Calu3 (cell line): ENCODE data around the gene ARL11. TPM values are rescaled to one million over a fixed set of nuclear protein-coding genes. Genes with fewer than 3 reads are reported as not detected.

Experiments
- BruUV-seq: library from RNA; stranded (reverse); fragments of 400-500 nt; replicated peaks from 2 replicates; lab custom pipeline; 2021; lab: Mats Ljungman, UMichigan
- CTCF ChIA-PET: fragments of 300-600 bp; sonication (Branson Sonifier 250); formaldehyde crosslinking; loops from one replicate; lab custom pipeline; 2022; ENCODE audit warnings: antibody characterized with exemption; lab: Charles Lee
- DNase-seq: peaks from one replicate; pipeline ENCODE4 v3.0.0; 2022
- H3K27ac Mint-ChIP-seq: one replicate; pipeline ENCODE4 v1.8.0; 2022; ENCODE audit warnings: mixed read lengths; ENCODE audit not compliant: unreplicated experiment
- H3K27me3 Mint-ChIP-seq: one replicate; pipeline ENCODE4 v1.8.0; 2022; ENCODE audit warnings: mixed read lengths; ENCODE audit not compliant: unreplicated experiment
- H3K36me3 Mint-ChIP-seq: one replicate; pipeline ENCODE4 v1.8.0; 2022; ENCODE audit warnings: mild to moderate bottlenecking, moderate library complexity, mixed read lengths; ENCODE audit not compliant: insufficient read depth, unreplicated experiment
- H3K4me1 Mint-ChIP-seq: one replicate; pipeline ENCODE4 v1.8.0; 2022; ENCODE audit warnings: mild to moderate bottlenecking, low read depth, mixed read lengths; ENCODE audit not compliant: unreplicated experiment
- H3K4me3 Mint-ChIP-seq: one replicate; pipeline ENCODE4 v1.8.0; 2022; ENCODE audit warnings: mild to moderate bottlenecking, low read depth, moderate library complexity, mixed read lengths; ENCODE audit not compliant: unreplicated experiment
- H3K9me3 Mint-ChIP-seq: one replicate; pipeline ENCODE4 v1.8.0; 2022; ENCODE audit warnings: low read depth, mixed read lengths; ENCODE audit not compliant: unreplicated experiment
- CTCF ChIP-seq: fragments of 200-600 bp; IDR thresholded peaks from one replicate; pipeline ENCODE4 v1.8.0; 2022; ENCODE audit warnings: antibody characterized with exemption; ENCODE audit not compliant: unreplicated experiment
- intact Hi-C: fragments of 100-400 bp; cut with micrococcal nuclease; formaldehyde crosslinking; loops from one replicate; pipeline ENCODE4 v1.10.0; 2022; ENCODE audit not compliant: unreplicated experiment
- total RNA-seq: library from RNA; stranded (reverse); gene quantifications from 2 replicates; pipeline ENCODE4 v1.2.3, GENCODE V29; 2022

The ARL11 gene
- total RNA-seq, 1 experiment from 2014 or later = not detected

GRCh38 chr13:49629947-49630346 lies 1.6 kb downstream of the ARL11 start:
- CTCF ChIA-PET = no interaction called here
- H3K4me1 Mint-ChIP-seq = no peaks in the 10 kb centered on the region
- no peaks in the 10 kb centered on the region for H3K27me3 Mint-ChIP-seq

DNA sequence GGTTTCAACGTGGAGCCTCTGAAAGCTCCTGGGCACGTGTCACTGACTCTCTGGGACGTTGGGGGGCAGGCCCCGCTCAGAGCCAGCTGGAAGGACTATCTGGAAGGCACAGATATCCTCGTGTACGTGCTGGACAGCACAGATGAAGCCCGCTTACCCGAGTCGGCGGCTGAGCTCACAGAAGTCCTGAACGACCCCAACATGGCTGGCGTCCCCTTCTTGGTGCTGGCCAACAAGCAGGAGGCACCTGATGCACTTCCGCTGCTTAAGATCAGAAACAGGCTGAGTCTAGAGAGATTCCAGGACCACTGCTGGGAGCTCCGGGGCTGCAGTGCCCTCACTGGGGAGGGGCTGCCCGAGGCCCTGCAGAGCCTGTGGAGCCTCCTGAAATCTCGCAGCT lies 2.3 kb downstream of the ARL11 start:
- Mint-ChIP-seq H3K9me3 (no peaks in the 10 kb centered on the region), H3K36me3 (no peaks in the 10 kb centered on the region), H3K4me3 (no peak overlapping the region), H3K27me3 (no peaks in the 10 kb centered on the region), H3K4me1 (no peaks in the 10 kb centered on the region), H3K27ac (no peak overlapping the region)
- CTCF ChIA-PET = no interaction called here
- no TSS peak for BruUV-seq
- no peak for TF ChIP-seq CTCF
- intact Hi-C loops = no loop called here
- no peak for DNase-seq

More at GRCh38 chr13:49629947-49630346, 1.6 kb downstream of the ARL11 start:
- no TSS peak for BruUV-seq
- Mint-ChIP-seq H3K4me3 (no peak overlapping the region), H3K9me3 (no peaks in the 10 kb centered on the region), H3K36me3 (no peaks in the 10 kb centered on the region), H3K27ac (no peak overlapping the region)
- intact Hi-C loops = no loop called here
- TF ChIP-seq CTCF = no peak
- no peak for DNase-seq

DNA sequence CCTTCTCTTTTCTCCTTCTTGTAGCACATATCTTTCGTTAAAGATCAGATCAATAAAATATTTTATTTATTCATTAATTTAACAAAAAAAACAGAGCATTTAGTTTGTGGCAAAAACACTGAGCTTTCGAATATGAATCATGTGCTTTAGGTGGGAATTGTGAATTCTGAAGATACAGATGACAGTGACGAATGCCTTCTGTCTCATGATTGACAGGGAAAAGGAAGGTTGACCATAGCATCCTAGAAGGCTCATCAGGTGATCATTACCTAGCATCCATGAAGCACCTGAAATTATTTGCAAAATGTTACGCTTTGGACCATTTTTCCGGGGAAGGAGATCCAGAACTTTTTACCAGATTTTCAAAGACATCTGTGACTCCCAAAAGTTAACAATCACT lies 3.8 kb downstream of the ARL11 start:
- no peaks in the 10 kb centered on the region for H3K9me3 Mint-ChIP-seq
- H3K27me3 Mint-ChIP-seq = no peaks in the 10 kb centered on the region
- no peak for DNase-seq
- H3K4me3 Mint-ChIP-seq = no peak overlapping the region
- no peak overlapping the region for H3K27ac Mint-ChIP-seq
- intact Hi-C loops = no loop called here
- H3K4me1 Mint-ChIP-seq = no peaks in the 10 kb centered on the region
- no peak for TF ChIP-seq CTCF
- CTCF ChIA-PET = no interaction called here
- H3K36me3 Mint-ChIP-seq = no peaks in the 10 kb centered on the region
- BruUV-seq = no TSS peak

DNA sequence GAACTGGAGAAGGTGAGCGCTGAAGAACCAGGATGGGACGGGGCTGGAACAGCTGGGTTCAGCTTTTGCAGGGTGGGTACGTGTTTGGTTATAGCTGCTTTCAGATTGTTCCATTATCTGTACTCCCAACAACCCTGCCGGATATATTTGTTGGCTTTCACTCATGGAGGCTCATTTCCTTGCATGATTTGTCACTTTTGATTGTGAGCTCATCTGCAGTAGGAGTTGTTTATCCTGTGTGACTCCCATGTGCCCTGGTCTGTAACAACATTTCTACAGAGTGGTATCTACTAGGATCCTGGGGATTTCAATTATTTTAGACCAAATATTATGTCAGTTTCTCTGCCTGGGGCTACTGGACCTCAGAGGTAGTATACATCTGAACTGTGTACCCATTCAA lies 5.4 kb downstream of the ARL11 start:
- no peak for DNase-seq
- BruUV-seq = no TSS peak
- Mint-ChIP-seq H3K27ac (no peak overlapping the region), H3K27me3 (no peaks in the 10 kb centered on the region), H3K36me3 (no peaks in the 10 kb centered on the region), H3K4me3 (no peak overlapping the region), H3K9me3 (no peaks in the 10 kb centered on the region), H3K4me1 (no peaks in the 10 kb centered on the region)
- intact Hi-C loops = no loop called here
- CTCF ChIA-PET = no interaction called here
- TF ChIP-seq CTCF = no peak
